Uterus (tissue), 2 donors: ENCODE measurements around the gene ASCC3.

Experiments
- CTCF ChIP-seq, 4 experiments: fragments of 200-600 bp in 2 of 4; fragments of 450-650 bp in 2 of 4; sonication (generic) in 2 of 4; IDR thresholded peaks; one replicate each; pipeline ENCODE4 v1.5.1; 2016 to 2019; ENCODE audit warnings: antibody characterized with exemption in 4 of 4, mild to moderate bottlenecking in 2 of 4, moderate library complexity in 1 of 4
- POLR2A ChIP-seq, 2 donors: fragments of 450-650 bp; IDR thresholded peaks; one replicate each; pipeline ENCODE4 v1.6.1; 2016; ENCODE audit warnings: antibody characterized with exemption in 2 of 2, mild to moderate bottlenecking in 1 of 2, moderate library complexity in 1 of 2

- TF ChIP-seq CTCF (IDR thresholded peaks at IDR 0.05) (no peak), POLR2A (IDR thresholded peaks at IDR 0.05) (no peak)
Measured at GRCh38 chr6:100470422-100471120, 410.6 kb downstream of the ASCC3 start.
